Measurements from ENCODE around the gene SEL1L3. TPM values are rescaled to one million over a fixed set of nuclear protein-coding genes. Genes with fewer than 3 reads are reported as not detected.

SEL1L3 gene
- total and polyA plus RNA-seq, 2 donors (not counting 1 experiment from before 2014, with no cell fraction given): 13.2 to 56.3 TPM

DNA sequence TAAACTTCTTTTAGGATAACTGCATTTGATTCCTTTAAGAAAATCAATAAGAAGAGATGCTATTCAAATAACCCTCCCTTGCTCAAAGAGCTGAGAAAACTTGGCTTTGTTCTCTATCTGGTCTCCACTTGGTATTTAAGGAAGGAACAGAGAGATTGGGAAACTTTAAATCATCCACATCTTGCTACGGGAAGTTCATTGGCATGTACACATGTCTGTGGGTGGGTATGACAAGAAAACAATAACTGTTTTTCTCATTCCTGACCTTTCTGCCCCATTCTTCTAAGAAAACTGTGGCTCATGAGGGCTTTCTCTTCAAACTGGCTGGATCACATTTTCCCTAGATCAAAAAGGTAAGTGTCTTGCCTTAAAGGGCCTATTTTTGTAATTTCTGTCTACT is 6.0 kb downstream of the SEL1L3 start:
- peak in 1 of 2 donors; percentile 11 for DNase-seq (ENCODE audit: low read depth in 2 of 2)
- H3K27me3 ChIP-seq (ENCODE audit: control insufficient read depth, insufficient read depth, low read length): no peaks in the 10 kb centered on the region
- no peaks in the 10 kb centered on the region for H3K9me3 ChIP-seq (ENCODE audit: control insufficient read depth, insufficient read depth, low read depth, low read length)
- H3K4me3 ChIP-seq (replicated peaks in 1 of 4; ENCODE audit: control extremely low read depth in 1 of 4, insufficient read depth in 1 of 4, low read depth in 3 of 4, low read length in 4 of 4): no peak overlapping the region
- no peak overlapping the region for H3K9ac ChIP-seq (ENCODE audit: insufficient read depth, low read length)
- no peaks in the 10 kb centered on the region for H3K36me3 ChIP-seq (ENCODE audit: control insufficient read depth, insufficient read depth, low read length)
- no peak overlapping the region for H2AFZ ChIP-seq (ENCODE audit: low read length)
- no peak for TF ChIP-seq EZH2 (IDR thresholded peaks at IDR 0.05; ENCODE audit: low read length, missing control alignments)
- TF ChIP-seq, protein P1, sequence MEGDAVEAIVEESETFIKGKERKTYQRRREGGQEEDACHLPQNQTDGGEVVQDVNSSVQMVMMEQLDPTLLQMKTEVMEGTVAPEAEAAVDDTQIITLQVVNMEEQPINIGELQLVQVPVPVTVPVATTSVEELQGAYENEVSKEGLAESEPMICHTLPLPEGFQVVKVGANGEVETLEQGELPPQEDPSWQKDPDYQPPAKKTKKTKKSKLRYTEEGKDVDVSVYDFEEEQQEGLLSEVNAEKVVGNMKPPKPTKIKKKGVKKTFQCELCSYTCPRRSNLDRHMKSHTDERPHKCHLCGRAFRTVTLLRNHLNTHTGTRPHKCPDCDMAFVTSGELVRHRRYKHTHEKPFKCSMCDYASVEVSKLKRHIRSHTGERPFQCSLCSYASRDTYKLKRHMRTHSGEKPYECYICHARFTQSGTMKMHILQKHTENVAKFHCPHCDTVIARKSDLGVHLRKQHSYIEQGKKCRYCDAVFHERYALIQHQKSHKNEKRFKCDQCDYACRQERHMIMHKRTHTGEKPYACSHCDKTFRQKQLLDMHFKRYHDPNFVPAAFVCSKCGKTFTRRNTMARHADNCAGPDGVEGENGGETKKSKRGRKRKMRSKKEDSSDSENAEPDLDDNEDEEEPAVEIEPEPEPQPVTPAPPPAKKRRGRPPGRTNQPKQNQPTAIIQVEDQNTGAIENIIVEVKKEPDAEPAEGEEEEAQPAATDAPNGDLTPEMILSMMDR (conservative IDR thresholded peaks at IDR 0.05 in 1 of 2, IDR thresholded peaks at IDR 0.05 in 1 of 2; ENCODE audit: low read depth in 1 of 2, low read length in 2 of 2): no peak
- no peaks in the 10 kb centered on the region for H4K20me1 ChIP-seq (ENCODE audit: control insufficient read depth, extremely low read depth, insufficient read depth, low read length)
- H3K27ac ChIP-seq (ENCODE audit: insufficient read depth, low read length): no peak overlapping the region
- no peaks in the 10 kb centered on the region for H3K79me2 ChIP-seq (ENCODE audit: control insufficient read depth, insufficient read depth, low read length)
- H3K4me2 ChIP-seq (ENCODE audit: extremely low read depth, insufficient read depth, low read length): no peak overlapping the region
- H3K4me1 ChIP-seq (ENCODE audit: control insufficient read depth, extremely low read depth, insufficient read depth, low read length): peaks cover 2% of the 10 kb centered on the region

DNA sequence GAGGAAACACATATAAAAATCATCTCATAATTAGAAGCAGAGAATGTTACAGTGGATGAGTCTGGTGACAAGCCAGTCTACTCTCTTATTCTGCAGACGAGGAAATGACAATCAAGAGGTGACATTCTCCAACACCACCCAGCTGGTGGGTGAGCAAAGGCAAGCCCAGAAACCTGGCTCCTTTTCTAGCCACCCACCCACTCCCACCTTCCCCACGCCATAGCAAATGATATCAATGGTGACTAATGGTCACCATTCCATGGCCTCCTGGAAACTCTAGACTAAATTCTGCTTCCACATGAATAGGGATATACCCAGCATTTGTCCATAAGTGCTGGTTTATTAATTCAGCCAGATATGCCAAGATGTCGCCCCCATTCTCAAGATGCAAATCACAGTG is 10.7 kb downstream of the SEL1L3 start:
- Histone ChIP-seq H3K9ac (ENCODE audit: insufficient read depth, low read length) (no peak overlapping the region), H3K4me2 (ENCODE audit: extremely low read depth, insufficient read depth, low read length) (no peak overlapping the region), H3K9me3 (ENCODE audit: control insufficient read depth, insufficient read depth, low read depth, low read length) (no peaks in the 10 kb centered on the region), H3K4me1 (ENCODE audit: control insufficient read depth, extremely low read depth, insufficient read depth, low read length) (peaks cover 2% of the 10 kb centered on the region), H3K27ac (ENCODE audit: insufficient read depth, low read length) (no peak overlapping the region), H4K20me1 (ENCODE audit: control insufficient read depth, extremely low read depth, insufficient read depth, low read length) (no peaks in the 10 kb centered on the region), H3K27me3 (ENCODE audit: control insufficient read depth, insufficient read depth, low read length) (no peaks in the 10 kb centered on the region), H3K36me3 (ENCODE audit: control insufficient read depth, insufficient read depth, low read length) (no peaks in the 10 kb centered on the region), H2AFZ (ENCODE audit: low read length) (no peak overlapping the region), H3K4me3 (replicated peaks in 1 of 4; ENCODE audit: control extremely low read depth in 1 of 4, insufficient read depth in 1 of 4, low read depth in 3 of 4, low read length in 4 of 4) (no peak overlapping the region), H3K79me2 (ENCODE audit: control insufficient read depth, insufficient read depth, low read length) (no peaks in the 10 kb centered on the region)
- TF ChIP-seq EZH2 (IDR thresholded peaks at IDR 0.05; ENCODE audit: low read length, missing control alignments): no peak
- TF ChIP-seq, protein P1 (conservative IDR thresholded peaks at IDR 0.05 in 1 of 2, IDR thresholded peaks at IDR 0.05 in 1 of 2; ENCODE audit: low read depth in 1 of 2, low read length in 2 of 2): no peak
- DNase-seq (ENCODE audit: low read depth in 2 of 2): no peak

DNA sequence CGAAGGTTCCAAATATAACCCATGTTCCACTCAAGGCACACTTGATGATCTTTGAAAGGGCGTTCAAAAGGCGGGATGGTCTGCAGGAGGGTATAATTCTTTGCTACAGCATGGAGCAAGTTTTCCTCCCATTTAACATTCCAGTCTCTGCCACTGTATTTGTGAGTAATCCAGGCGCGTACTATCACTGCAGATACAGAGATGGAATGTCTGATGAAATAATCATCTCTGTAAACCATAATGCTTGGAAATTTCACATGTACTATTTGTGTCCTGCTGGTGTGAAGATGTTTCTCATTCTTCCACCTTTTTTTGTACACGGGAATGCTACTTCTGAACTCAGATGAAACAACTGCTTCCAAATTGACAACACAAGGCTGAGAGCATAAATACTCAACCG is 15.5 kb downstream of the SEL1L3 start:
- no peak for TF ChIP-seq EZH2 (IDR thresholded peaks at IDR 0.05; ENCODE audit: low read length, missing control alignments)
- TF ChIP-seq, protein P1 (conservative IDR thresholded peaks at IDR 0.05 in 1 of 2, IDR thresholded peaks at IDR 0.05 in 1 of 2; ENCODE audit: low read depth in 1 of 2, low read length in 2 of 2): no peak
- Histone ChIP-seq H4K20me1 (ENCODE audit: control insufficient read depth, extremely low read depth, insufficient read depth, low read length) (no peaks in the 10 kb centered on the region), H2AFZ (ENCODE audit: low read length) (no peak overlapping the region), H3K4me2 (ENCODE audit: extremely low read depth, insufficient read depth, low read length) (no peak overlapping the region), H3K9me3 (ENCODE audit: control insufficient read depth, insufficient read depth, low read depth, low read length) (no peaks in the 10 kb centered on the region), H3K4me3 (replicated peaks in 1 of 4; ENCODE audit: control extremely low read depth in 1 of 4, insufficient read depth in 1 of 4, low read depth in 3 of 4, low read length in 4 of 4) (no peak overlapping the region), H3K27me3 (ENCODE audit: control insufficient read depth, insufficient read depth, low read length) (no peaks in the 10 kb centered on the region), H3K79me2 (ENCODE audit: control insufficient read depth, insufficient read depth, low read length) (no peaks in the 10 kb centered on the region), H3K4me1 (ENCODE audit: control insufficient read depth, extremely low read depth, insufficient read depth, low read length) (no peaks in the 10 kb centered on the region), H3K36me3 (ENCODE audit: control insufficient read depth, insufficient read depth, low read length) (no peaks in the 10 kb centered on the region), H3K27ac (ENCODE audit: insufficient read depth, low read length) (no peak overlapping the region), H3K9ac (ENCODE audit: insufficient read depth, low read length) (no peak overlapping the region)
- peak in 1 of 2 donors; percentile 63 for DNase-seq (ENCODE audit: low read depth in 2 of 2)
